Choroid plexus epithelial cell (primary cell): ENCODE measurements around the gene SETBP1.

Experiments used
- DNase-seq: peaks from one replicate; pipeline ENCODE4 v3.0.0-alpha.2; 2010; ENCODE audit warnings: low read depth
- H3K4me3 ChIP-seq: 2 replicates; pipeline ENCODE4 v1.5.1; 2011; ENCODE audit warnings: low read depth, mild to moderate bottlenecking, control low read depth, low read length, moderate library complexity
- TF ChIP-seq, protein P1 (sequence below): conservative IDR thresholded peaks from 2 replicates; pipeline ENCODE4 v1.5.1; 2011; ENCODE audit warnings: low read depth, mild to moderate bottlenecking, control low read depth, inconsistent platforms, low read length, moderate library complexity

Gene SETBP1

DNA sequence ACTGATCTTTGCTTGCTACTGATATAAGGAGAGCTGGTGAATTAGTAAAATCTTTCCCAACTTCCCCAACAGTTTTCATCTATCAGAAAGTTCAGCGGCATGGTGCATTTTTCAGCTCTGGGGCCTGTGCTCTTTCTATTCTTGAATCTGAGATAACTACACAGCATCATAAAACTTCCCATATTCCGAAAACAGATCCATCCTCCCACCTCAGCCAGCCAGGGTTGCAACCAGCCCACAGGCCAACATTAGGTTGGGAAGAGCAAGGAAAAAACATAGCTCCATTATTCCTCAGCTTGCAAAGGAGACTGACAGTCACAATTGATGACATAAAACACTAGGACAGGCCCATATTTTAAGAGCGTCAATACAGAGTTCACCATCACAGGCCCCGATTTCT, 297.2 kb downstream of the SETBP1 start:
- no peak for DNase-seq
- TF ChIP-seq, protein P1, sequence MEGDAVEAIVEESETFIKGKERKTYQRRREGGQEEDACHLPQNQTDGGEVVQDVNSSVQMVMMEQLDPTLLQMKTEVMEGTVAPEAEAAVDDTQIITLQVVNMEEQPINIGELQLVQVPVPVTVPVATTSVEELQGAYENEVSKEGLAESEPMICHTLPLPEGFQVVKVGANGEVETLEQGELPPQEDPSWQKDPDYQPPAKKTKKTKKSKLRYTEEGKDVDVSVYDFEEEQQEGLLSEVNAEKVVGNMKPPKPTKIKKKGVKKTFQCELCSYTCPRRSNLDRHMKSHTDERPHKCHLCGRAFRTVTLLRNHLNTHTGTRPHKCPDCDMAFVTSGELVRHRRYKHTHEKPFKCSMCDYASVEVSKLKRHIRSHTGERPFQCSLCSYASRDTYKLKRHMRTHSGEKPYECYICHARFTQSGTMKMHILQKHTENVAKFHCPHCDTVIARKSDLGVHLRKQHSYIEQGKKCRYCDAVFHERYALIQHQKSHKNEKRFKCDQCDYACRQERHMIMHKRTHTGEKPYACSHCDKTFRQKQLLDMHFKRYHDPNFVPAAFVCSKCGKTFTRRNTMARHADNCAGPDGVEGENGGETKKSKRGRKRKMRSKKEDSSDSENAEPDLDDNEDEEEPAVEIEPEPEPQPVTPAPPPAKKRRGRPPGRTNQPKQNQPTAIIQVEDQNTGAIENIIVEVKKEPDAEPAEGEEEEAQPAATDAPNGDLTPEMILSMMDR = no peak
- H3K4me3 ChIP-seq = no peak overlapping the region

GRCh38 chr18:44979748-44980147, 299.1 kb downstream of the SETBP1 start:
- TF ChIP-seq, protein P1 = no peak
- no peak for DNase-seq
- no peak overlapping the region for H3K4me3 ChIP-seq

- TF ChIP-seq, protein P1 = no peak
- no peak for DNase-seq
- no peak overlapping the region for H3K4me3 ChIP-seq
Observed at GRCh38 chr18:44981121-44981520, 300.4 kb downstream of the SETBP1 start.

GRCh38 chr18:44986933-44987332, 306.2 kb downstream of the SETBP1 start:
- H3K4me3 ChIP-seq = no peak overlapping the region
- TF ChIP-seq, protein P1 = no peak
- DNase-seq = peak; percentile 23

- DNase-seq = no peak
- H3K4me3 ChIP-seq = no peak overlapping the region
- TF ChIP-seq, protein P1 = no peak
Observed at GRCh38 chr18:44987371-44987770, 306.7 kb downstream of the SETBP1 start.

GRCh38 chr18:44988821-44989587, 308.3 kb downstream of the SETBP1 start:
- TF ChIP-seq, protein P1 = no peak
- DNase-seq = peak; percentile 20
- no peak overlapping the region for H3K4me3 ChIP-seq

DNA sequence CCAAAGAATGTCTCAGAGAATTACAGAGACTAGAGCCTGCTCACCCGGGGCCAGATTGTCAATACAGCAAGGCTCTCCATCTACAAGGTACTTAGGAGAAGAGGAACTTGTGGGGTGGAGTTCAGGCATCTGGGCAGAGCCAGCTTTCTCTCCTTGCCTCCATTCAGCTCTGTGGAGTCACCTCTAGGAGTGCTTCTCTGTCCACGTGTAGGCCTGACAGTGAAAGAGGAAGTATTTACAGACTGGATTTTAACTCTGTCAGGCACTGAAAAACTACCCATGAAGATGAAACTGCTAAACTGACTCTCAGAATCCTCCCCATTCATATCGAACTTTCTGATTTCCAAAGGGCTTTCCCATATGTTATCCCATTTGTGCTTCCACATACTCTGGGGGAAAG, 315.6 kb downstream of the SETBP1 start:
- no peak overlapping the region for H3K4me3 ChIP-seq
- TF ChIP-seq, protein P1 = no peak
- DNase-seq = no peak
